CD8-positive, alpha-beta memory T cell (primary cell): ENCODE measurements around the gene FAM180B. TPM values are rescaled to one million over a fixed set of nuclear protein-coding genes. Genes with fewer than 3 reads are reported as not detected.

Experiments
- CTCF ChIA-PET: fragments of 350-600 bp; sonication (Branson Sonifier 250); formaldehyde crosslinking; loops from one replicate; lab custom pipeline; 2021; ENCODE audit warnings: antibody characterized with exemption; lab: Charles Lee
- POLR2A ChIA-PET: fragments of 350-600 bp; sonication (Branson Sonifier 250); formaldehyde crosslinking; loops from one replicate; lab custom pipeline; 2021; ENCODE audit warnings: antibody characterized with exemption; lab: Charles Lee
- DNase-seq, 5 donors: peaks; one replicate each; pipeline versions ENCODE4 v3.0.0 to v3.0.0-alpha.2; 2020 to 2022; ENCODE audit warnings: mixed read lengths in 1 of 5
- H3K27ac ChIP-seq: one replicate; pipeline ENCODE4 v1.7.0; 2013; ENCODE audit warnings: low read depth, mild to moderate bottlenecking, low read length, moderate library complexity
- H3K27me3 ChIP-seq: 2 replicates; pipeline ENCODE4 v1.7.0; 2013; ENCODE audit warnings: low read length, mild to moderate bottlenecking; ENCODE audit not compliant: insufficient read depth, poor library complexity, severe bottlenecking
- H3K36me3 ChIP-seq: 2 replicates; pipeline ENCODE4 v1.7.0; 2013; ENCODE audit warnings: mild to moderate bottlenecking, low read length, moderate library complexity; ENCODE audit not compliant: insufficient read depth
- H3K4me1 ChIP-seq: 2 replicates; pipeline ENCODE4 v1.7.0; 2013; ENCODE audit warnings: mild to moderate bottlenecking, low read length, moderate library complexity; ENCODE audit not compliant: insufficient read depth
- H3K4me3 ChIP-seq: 2 replicates; pipeline ENCODE4 v1.7.0; 2013; ENCODE audit warnings: mild to moderate bottlenecking, low read length
- H3K9me3 ChIP-seq: 2 replicates; pipeline ENCODE4 v1.7.0; 2013; ENCODE audit warnings: mild to moderate bottlenecking, low read length
- H3K27ac Mint-ChIP-seq, 8 donors: one replicate each; pipeline ENCODE4 v1.8.0; 2020 to 2021; ENCODE audit warnings: mixed read lengths in 8 of 8, mild to moderate bottlenecking in 6 of 8, inconsistent platforms in 3 of 8, moderate library complexity in 3 of 8
- H3K27me3 Mint-ChIP-seq, 2 donors: one replicate each; pipeline ENCODE4 v1.8.0; 2020 to 2021; ENCODE audit warnings: mixed read lengths in 2 of 2, mild to moderate bottlenecking in 1 of 2, moderate library complexity in 1 of 2
- H3K36me3 Mint-ChIP-seq, 3 donors: one replicate each; pipeline ENCODE4 v1.8.0; 2020 to 2021; ENCODE audit warnings: mixed read lengths in 3 of 3, inconsistent platforms in 1 of 3, mild to moderate bottlenecking in 1 of 3
- H3K4me1 Mint-ChIP-seq, 3 donors: one replicate each; pipeline ENCODE4 v1.8.0; 2020 to 2021; ENCODE audit warnings: mixed read lengths in 3 of 3, inconsistent platforms in 1 of 3, mild to moderate bottlenecking in 1 of 3
- H3K4me3 Mint-ChIP-seq, 7 donors: one replicate each; pipeline ENCODE4 v1.8.0; 2020 to 2021; ENCODE audit warnings: mixed read lengths in 7 of 7, mild to moderate bottlenecking in 6 of 7, moderate library complexity in 4 of 7, inconsistent platforms in 2 of 7
- H3K9me3 Mint-ChIP-seq, 5 donors: one replicate each; pipeline ENCODE4 v1.8.0; 2020 to 2022; ENCODE audit warnings: mixed read lengths in 5 of 5, mild to moderate bottlenecking in 3 of 5, moderate library complexity in 2 of 5, inconsistent platforms in 1 of 5
- polyA plus RNA-seq: library from polyadenylated mRNA; unstranded; fragments of 300-500 nt; fragmentation: Illumina TruSeq; gene quantifications from one replicate; pipeline ENCODE4 v1.2.3, GENCODE V29; 2021
- total RNA-seq, 2 experiments: library from RNA; stranded (reverse); gene quantifications; one replicate each; pipeline ENCODE4 v1.2.3, GENCODE V29; 2021

FAM180B gene
- total and polyA plus RNA-seq, 3 experiments from 2014 or later, result 0.20 TPM; not detected in 2

- no peak overlapping the region for H3K27ac ChIP-seq
- H3K4me3 ChIP-seq, result no peak overlapping the region
- ChIA-PET CTCF (no interaction called here), POLR2A (no interaction called here)
- DNase-seq, result no peak
- H3K36me3 Mint-ChIP-seq, result peaks cover 0 to 4% (median 0%) of the 10 kb centered on the region in 3 donors
- H3K27me3 Mint-ChIP-seq, result peaks cover 29 to 35% of the 10 kb centered on the region in 2 donors
- H3K9me3 Mint-ChIP-seq, result no peaks in the 10 kb centered on the region
- H3K36me3 ChIP-seq, result no peaks in the 10 kb centered on the region
- H3K27me3 ChIP-seq, result peaks cover 24% of the 10 kb centered on the region
- H3K4me1 Mint-ChIP-seq, result peaks cover 0 to 14% (median 2%) of the 10 kb centered on the region in 3 donors
- H3K4me1 ChIP-seq, result no peaks in the 10 kb centered on the region
- H3K9me3 ChIP-seq, result no peaks in the 10 kb centered on the region
- no peak overlapping the region for H3K4me3 Mint-ChIP-seq
- no peak overlapping the region for H3K27ac Mint-ChIP-seq
Measured at GRCh38 chr11:47592251-47592650, 5.8 kb downstream of the FAM180B start.

- ChIA-PET POLR2A (no interaction called here), CTCF (no interaction called here)
- Histone ChIP-seq H3K4me3 (no peak overlapping the region), H3K36me3 (no peaks in the 10 kb centered on the region), H3K27ac (no peak overlapping the region), H3K4me1 (no peaks in the 10 kb centered on the region), H3K27me3 (peaks cover 24% of the 10 kb centered on the region), H3K9me3 (no peaks in the 10 kb centered on the region)
- no peak overlapping the region for H3K4me3 Mint-ChIP-seq
- H3K27ac Mint-ChIP-seq, result no peak overlapping the region
- H3K9me3 Mint-ChIP-seq, result no peaks in the 10 kb centered on the region
- peaks cover 29 to 35% of the 10 kb centered on the region in 2 donors for H3K27me3 Mint-ChIP-seq
- H3K4me1 Mint-ChIP-seq, result peaks cover 0 to 14% (median 2%) of the 10 kb centered on the region in 3 donors
- peaks cover 0 to 4% (median 0%) of the 10 kb centered on the region in 3 donors for H3K36me3 Mint-ChIP-seq
- DNase-seq, result no peak
Measured at GRCh38 chr11:47592970-47593369, 6.5 kb downstream of the FAM180B start.

DNA sequence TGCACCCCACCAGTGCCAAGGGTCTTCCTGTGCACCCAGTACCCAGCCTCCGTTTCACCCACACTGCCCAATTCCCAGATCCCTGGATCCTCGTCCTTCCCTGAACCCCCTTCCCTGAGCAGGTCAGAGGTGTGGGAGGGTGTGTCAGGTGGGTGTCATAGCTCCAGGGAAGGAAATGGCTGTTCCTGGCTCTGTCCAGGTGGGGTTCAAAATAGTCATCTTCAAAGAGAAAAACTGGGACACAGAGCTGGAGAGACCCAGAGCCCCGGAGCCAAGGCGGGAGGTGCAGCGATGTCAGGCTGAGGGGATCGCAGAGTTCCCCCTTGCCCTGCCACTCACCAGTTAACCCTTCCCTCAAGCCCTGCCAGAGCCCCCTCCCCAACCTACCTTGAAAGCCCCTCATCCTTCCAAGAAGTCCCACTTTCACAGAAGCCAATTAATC lies 7.0 kb downstream of the FAM180B start:
- Mint-ChIP-seq H3K4me3 (no peak overlapping the region), H3K27ac (no peak overlapping the region), H3K36me3 (peaks cover 0 to 4% (median 0%) of the 10 kb centered on the region in 3 donors), H3K4me1 (peaks cover 0 to 14% (median 2%) of the 10 kb centered on the region in 3 donors), H3K27me3 (peaks cover 29 to 35% of the 10 kb centered on the region in 2 donors), H3K9me3 (no peaks in the 10 kb centered on the region)
- no peaks in the 10 kb centered on the region for H3K36me3 ChIP-seq
- H3K27ac ChIP-seq, result no peak overlapping the region
- no peaks in the 10 kb centered on the region for H3K4me1 ChIP-seq
- no peak overlapping the region for H3K4me3 ChIP-seq
- H3K27me3 ChIP-seq, result peaks cover 24% of the 10 kb centered on the region
- no peak for DNase-seq
- ChIA-PET CTCF (no interaction called here), POLR2A (no interaction called here)
- H3K9me3 ChIP-seq, result no peaks in the 10 kb centered on the region

GRCh38 chr11:47593934-47594855 lies 7.7 kb downstream of the FAM180B start, which contains the start of gene C1QTNF4:
TSS of gene C1QTNF4 (minus strand) at chr11:47594411. CDS start at chr11:47590810, 3,601 bp downstream.
- DNase-seq, result no peak
- Histone ChIP-seq H3K4me1 (no peaks in the 10 kb centered on the region), H3K27me3 (peaks cover 24% of the 10 kb centered on the region), H3K9me3 (no peaks in the 10 kb centered on the region), H3K4me3 (no peak within 1 kb of the TSS), H3K36me3 (no peaks in the 10 kb centered on the region), H3K27ac (no peak within 1 kb of the TSS)
- H3K27ac Mint-ChIP-seq, result no peak within 1 kb of the TSS
- H3K36me3 Mint-ChIP-seq, result peaks cover 0 to 4% (median 1%) of the 10 kb centered on the region in 3 donors
- no peak within 1 kb of the TSS for H3K4me3 Mint-ChIP-seq
- ChIA-PET CTCF (no interaction called here), POLR2A (no interaction called here)
- peaks cover 0 to 14% (median 2%) of the 10 kb centered on the region in 3 donors for H3K4me1 Mint-ChIP-seq
- H3K27me3 Mint-ChIP-seq, result peaks cover 29 to 35% of the 10 kb centered on the region in 2 donors
- H3K9me3 Mint-ChIP-seq, result no peaks in the 10 kb centered on the region

- Histone ChIP-seq H3K27me3 (peaks cover 24% of the 10 kb centered on the region), H3K27ac (no peak overlapping the region), H3K36me3 (no peaks in the 10 kb centered on the region), H3K4me1 (no peaks in the 10 kb centered on the region), H3K4me3 (no peak overlapping the region), H3K9me3 (no peaks in the 10 kb centered on the region)
- peaks cover 29 to 38% of the 10 kb centered on the region in 2 donors for H3K27me3 Mint-ChIP-seq
- H3K36me3 Mint-ChIP-seq, result peaks cover 0 to 4% (median 4%) of the 10 kb centered on the region in 3 donors
- peaks cover 0 to 14% (median 2%) of the 10 kb centered on the region in 3 donors for H3K4me1 Mint-ChIP-seq
- ChIA-PET POLR2A (no interaction called here), CTCF (no interaction called here)
- DNase-seq, result no peak
- H3K4me3 Mint-ChIP-seq, result no peak overlapping the region
- H3K27ac Mint-ChIP-seq, result no peak overlapping the region
- no peaks in the 10 kb centered on the region for H3K9me3 Mint-ChIP-seq
Measured at GRCh38 chr11:47595029-47595428, 8.6 kb downstream of the FAM180B start.

GRCh38 chr11:47595967-47596366 lies 9.5 kb downstream of the FAM180B start:
- Histone ChIP-seq H3K27me3 (peaks cover 24% of the 10 kb centered on the region), H3K36me3 (no peaks in the 10 kb centered on the region), H3K27ac (no peak overlapping the region), H3K4me1 (no peaks in the 10 kb centered on the region), H3K4me3 (no peak overlapping the region), H3K9me3 (no peaks in the 10 kb centered on the region)
- Mint-ChIP-seq H3K4me3 (no peak overlapping the region), H3K36me3 (peaks cover 0 to 4% (median 4%) of the 10 kb centered on the region in 3 donors), H3K27ac (no peak overlapping the region), H3K27me3 (peaks cover 29 to 39% of the 10 kb centered on the region in 2 donors), H3K9me3 (no peaks in the 10 kb centered on the region), H3K4me1 (peaks cover 0 to 14% (median 2%) of the 10 kb centered on the region in 3 donors)
- ChIA-PET CTCF (no interaction called here), POLR2A (no interaction called here)
- DNase-seq, result no peak

GRCh38 chr11:47599902-47600301 lies 13.4 kb downstream of the FAM180B start:
- POLR2A ChIA-PET, result no interaction called here
- no peaks in the 10 kb centered on the region for H3K9me3 Mint-ChIP-seq
- peaks cover 0 to 4% (median 0%) of the 10 kb centered on the region in 3 donors for H3K36me3 Mint-ChIP-seq
- Histone ChIP-seq H3K9me3 (no peaks in the 10 kb centered on the region), H3K27me3 (peaks cover 3% of the 10 kb centered on the region), H3K27ac (no peak overlapping the region), H3K4me3 (no peak overlapping the region), H3K36me3 (no peaks in the 10 kb centered on the region), H3K4me1 (no peaks in the 10 kb centered on the region)
- CTCF ChIA-PET, result no interaction called here
- no peak overlapping the region for H3K4me3 Mint-ChIP-seq
- no peaks in the 10 kb centered on the region for H3K4me1 Mint-ChIP-seq
- H3K27ac Mint-ChIP-seq, result no peak overlapping the region
- H3K27me3 Mint-ChIP-seq, result peaks cover 5 to 15% of the 10 kb centered on the region in 2 donors
- no peak for DNase-seq

GRCh38 chr11:47603295-47603694 lies 16.8 kb downstream of the FAM180B start:
- CTCF ChIA-PET, result no interaction called here
- Mint-ChIP-seq H3K4me1 (no peaks in the 10 kb centered on the region), H3K36me3 (peaks cover 4 to 12% (median 4%) of the 10 kb centered on the region in 3 donors), H3K9me3 (no peaks in the 10 kb centered on the region), H3K4me3 (no peak overlapping the region), H3K27ac (no peak overlapping the region), H3K27me3 (peaks cover 0 to 4% of the 10 kb centered on the region in 2 donors)
- no peak for DNase-seq
- Histone ChIP-seq H3K36me3 (no peaks in the 10 kb centered on the region), H3K27ac (no peak overlapping the region), H3K4me3 (no peak overlapping the region), H3K4me1 (no peaks in the 10 kb centered on the region), H3K9me3 (no peaks in the 10 kb centered on the region), H3K27me3 (no peaks in the 10 kb centered on the region)
- POLR2A ChIA-PET, result no interaction called here
